Measurements from ENCODE around the gene DNAJC28.

DNAJC28 gene

GRCh38 chr21:33492571-33492970 is 1.1 kb upstream of the DNAJC28 start:
- no peak overlapping the region for H3K4me3 ChIP-seq (replicated peaks; ENCODE audit: insufficient read depth, low read length)
- no peak overlapping the region; the same call in none of the 2 replicates for H3K27ac ChIP-seq (replicated peaks)
- peak; percentile 54 to 62 for DNase-seq (ENCODE audit: low read depth in 1 of 2, low spot score in 1 of 2)
- no peaks in the 10 kb centered on the region for H3K27me3 ChIP-seq (ENCODE audit: insufficient read depth, poor library complexity, severe bottlenecking)
- TF ChIP-seq POLR2AphosphoS5 (IDR thresholded peaks at IDR 0.05; ENCODE audit: low read depth): no peak
- TF ChIP-seq REST (IDR thresholded peaks at IDR 0.05; ENCODE audit: insufficient replicate concordance, low read depth): no peak
- no peak for TF ChIP-seq SPI1 (IDR thresholded peaks at IDR 0.05; ENCODE audit: borderline replicate concordance, low read depth)
- no peak for TF ChIP-seq GABPA (IDR thresholded peaks at IDR 0.05; ENCODE audit: low read depth)
- no peak for TF ChIP-seq CTCF (IDR thresholded peaks at IDR 0.05; ENCODE audit: insufficient read depth, low read length)

- DNase-seq (ENCODE audit: low read depth in 1 of 2, low spot score in 1 of 2): no peak
- Histone ChIP-seq H3K27ac (replicated peaks) (peak overlapping the region; percentile 55), H3K27me3 (ENCODE audit: insufficient read depth, poor library complexity, severe bottlenecking) (no peaks in the 10 kb centered on the region), H3K4me3 (replicated peaks; ENCODE audit: insufficient read depth, low read length) (peak overlapping the region; percentile 73)
- TF ChIP-seq GABPA (IDR thresholded peaks at IDR 0.05; ENCODE audit: low read depth) (no peak), CTCF (IDR thresholded peaks at IDR 0.05; ENCODE audit: insufficient read depth, low read length) (no peak), REST (IDR thresholded peaks at IDR 0.05; ENCODE audit: insufficient replicate concordance, low read depth) (no peak), SPI1 (IDR thresholded peaks at IDR 0.05; ENCODE audit: borderline replicate concordance, low read depth) (no peak), POLR2AphosphoS5 (IDR thresholded peaks at IDR 0.05; ENCODE audit: low read depth) (no peak)
These were observed 534 bp downstream of the DNAJC28 start for GRCh38 chr21:33490991-33491372.

- Histone ChIP-seq H3K27ac (replicated peaks) (no peak overlapping the region), H3K4me3 (replicated peaks; ENCODE audit: insufficient read depth, low read length) (no peak overlapping the region), H3K27me3 (ENCODE audit: insufficient read depth, poor library complexity, severe bottlenecking) (no peaks in the 10 kb centered on the region)
- TF ChIP-seq CTCF (IDR thresholded peaks at IDR 0.05; ENCODE audit: insufficient read depth, low read length): no peak
- no peak for TF ChIP-seq REST (IDR thresholded peaks at IDR 0.05; ENCODE audit: insufficient replicate concordance, low read depth)
- no peak for TF ChIP-seq POLR2AphosphoS5 (IDR thresholded peaks at IDR 0.05; ENCODE audit: low read depth)
- TF ChIP-seq SPI1 (IDR thresholded peaks at IDR 0.05; ENCODE audit: borderline replicate concordance, low read depth): no peak
- no peak for TF ChIP-seq GABPA (IDR thresholded peaks at IDR 0.05; ENCODE audit: low read depth)
- no peak for DNase-seq (ENCODE audit: low read depth in 1 of 2, low spot score in 1 of 2)
These were observed 2.6 kb downstream of the DNAJC28 start for GRCh38 chr21:33488936-33489335.
